Measurements from ENCODE around the gene LDHD. TPM values are rescaled to one million over a fixed set of nuclear protein-coding genes. Genes with fewer than 3 reads are reported as not detected.

LDHD gene
- total and polyA plus RNA-seq, 2 of the 13 experiments (the other 11 are each of a cell fraction or from before 2014, with no cell fraction given): 9.1 to 9.8 TPM

GRCh38 chr16:75088934-75089333 is 27.6 kb downstream of the LDHD start:
- H3K79me2 ChIP-seq (ENCODE audit: insufficient read depth, low read length): peaks cover 87% of the 10 kb centered on the region
- POLR2A ChIA-PET: no interaction called here
- 88% methylated on average over 8 of the region's 8 CpGs for WGBS (ENCODE audit: low lambda C conversion rate)

More at GRCh38 chr16:75088934-75089333, 27.6 kb downstream of the LDHD start:
- H4K20me1 ChIP-seq (ENCODE audit: insufficient read depth, low read length): peaks cover 62% of the 10 kb centered on the region
- H3K36me3 ChIP-seq (replicated peaks in 1 of 2; ENCODE audit: control insufficient read depth in 1 of 2, insufficient read depth in 2 of 2, low read length in 2 of 2): peaks cover 13 to 14% of the 10 kb centered on the region in 2 experiments; a peak in 4 of 5 replicates
- peaks cover 88% of the 10 kb centered on the region for H3K4me1 ChIP-seq (ENCODE audit: insufficient read depth, low read length)
- BruUV-seq (replicated peaks): no TSS peak
- no peak for ATAC-seq
- no peaks in the 10 kb centered on the region for H3K9me3 ChIP-seq (ENCODE audit: low read length)
- TF ChIP-seq ZNF121 (CRISPR knock-in tag; IDR thresholded peaks at IDR 0.05): peak; percentile 54; the same call in 1 of the 2 replicates
- TF ChIP-seq ARNT2 (CRISPR knock-in tag; IDR thresholded peaks at IDR 0.05; ENCODE audit: low read depth): no peak
- TF ChIP-seq ZNF713 (CRISPR knock-in tag; IDR thresholded peaks at IDR 0.05): no peak
- peak; percentile 31 for TF ChIP-seq ZNF407 (CRISPR knock-in tag; IDR thresholded peaks at IDR 0.05; ENCODE audit: not compliant biosample characterization)
- in situ Hi-C loops (cut with HindIII; ENCODE audit: extremely low pct_ligation_motif_present, low pct_unique_long_range_greater_than_20kb) (no loop called here), intact Hi-C loops (cut with micrococcal nuclease; ENCODE audit: unreplicated experiment) (no loop called here)
- DNase-seq (ENCODE audit: low spot score): no peak
- no peak overlapping the region for H3K4me3 ChIP-seq (replicated peaks in 1 of 3; ENCODE audit: insufficient read depth in 1 of 3, low read depth in 2 of 3, low read length in 3 of 3)
- no peak overlapping the region for H3K27ac ChIP-seq (ENCODE audit: extremely low read length, insufficient read depth, low read length)
- FAIRE-seq: no peak
- H3K27me3 ChIP-seq (ENCODE audit: control insufficient read depth in 1 of 2, insufficient read depth in 2 of 2, low read length in 2 of 2): no peaks in the 10 kb centered on the region
- no peak overlapping the region for H3K9ac ChIP-seq (ENCODE audit: insufficient read depth, low read depth, low read length)
- H3K4me2 ChIP-seq (ENCODE audit: low read depth, low read length): no peak overlapping the region
- H2AFZ ChIP-seq (ENCODE audit: low read length): no peak overlapping the region
- CTCF ChIA-PET (ENCODE audit: low intra/inter-chr PET ratio, low total read pairs): no interaction called here
